NOMO-1 treated with dmso at 0.1 percent for 144 hours (cell line): ENCODE results near the gene CACNA1D.
"Not testable (repeated sequence)": the region's sequence is repeated elsewhere in the genome, so short reads cannot be mapped to it uniquely, and the experiment has no call there.

Experiments used
- DNase-seq: peaks from one replicate; lab custom pipeline; 2025; ENCODE audit not compliant: unreplicated experiment; lab: John Stamatoyannopoulos, UW

Gene CACNA1D

GRCh38 chr3:53493963-53494791 lies at the start of gene CACNA1D:
Gene CACNA1D, plus strand, starts transcription at chr3:53494611. Its CDS starts 556 bp downstream, at chr3:53495167.
- no peak for DNase-seq

- DNase-seq, result no peak
These were observed 37.3 kb upstream of the CACNA1D start for GRCh38 chr3:53457068-53457467.

GRCh38 chr3:53460326-53460725 lies 34.1 kb upstream of the CACNA1D start:
- DNase-seq, result no peak

GRCh38 chr3:53464424-53464823 lies 30.0 kb upstream of the CACNA1D start:
- no peak for DNase-seq

GRCh38 chr3:53469758-53470157 lies 24.7 kb upstream of the CACNA1D start:
- not testable (repeated sequence) for DNase-seq

GRCh38 chr3:53473422-53473821 lies 21.0 kb upstream of the CACNA1D start:
- no peak for DNase-seq

- not testable (repeated sequence) for DNase-seq
These were observed 18.0 kb upstream of the CACNA1D start for GRCh38 chr3:53476372-53476771.

- DNase-seq, result not testable (repeated sequence)
These were observed 16.7 kb upstream of the CACNA1D start for GRCh38 chr3:53477689-53478088.

- DNase-seq, result no peak
These were observed 16.1 kb upstream of the CACNA1D start for GRCh38 chr3:53478166-53478830.

- DNase-seq, result no peak
These were observed 15.3 kb upstream of the CACNA1D start for GRCh38 chr3:53478921-53479664.

GRCh38 chr3:53482227-53482626 lies 12.2 kb upstream of the CACNA1D start:
- DNase-seq, result no peak

- DNase-seq, result no peak
These were observed 10.6 kb upstream of the CACNA1D start for GRCh38 chr3:53483821-53484220.

GRCh38 chr3:53484984-53485383 lies 9.4 kb upstream of the CACNA1D start:
- DNase-seq, result no peak

GRCh38 chr3:53485675-53486403 lies 8.6 kb upstream of the CACNA1D start:
- DNase-seq, result no peak

GRCh38 chr3:53486961-53487654 lies 7.3 kb upstream of the CACNA1D start:
- no peak for DNase-seq

- no peak for DNase-seq
These were observed 5.0 kb upstream of the CACNA1D start for GRCh38 chr3:53489386-53489785.

GRCh38 chr3:53489787-53490458 lies 4.5 kb upstream of the CACNA1D start:
- DNase-seq, result no peak

- DNase-seq, result no peak
These were observed 3.9 kb upstream of the CACNA1D start for GRCh38 chr3:53490459-53490968.

- DNase-seq, result no peak
These were observed 3.1 kb upstream of the CACNA1D start for GRCh38 chr3:53491276-53491675.

- no peak for DNase-seq
These were observed 832 bp upstream of the CACNA1D start for GRCh38 chr3:53493595-53493962.
